WI38 (cell line): ENCODE measurements around the gene FBXO31.

Source experiments
- H3K4me3 ChIP-seq: 2 replicates; pipeline ENCODE4 v1.5.1; 2011; ENCODE audit warnings: low read depth, mild to moderate bottlenecking, control low read depth, low read length
- CTCF ChIP-seq: IDR thresholded peaks from 2 replicates; pipeline ENCODE4 v1.5.1; 2012; ENCODE audit warnings: low read depth, mild to moderate bottlenecking, control low read depth, low read length

FBXO31 gene

GRCh38 chr16:87356491-87356853 lies 27.1 kb downstream of the FBXO31 start:
- H3K4me3 ChIP-seq, result no peak overlapping the region
- no peak for TF ChIP-seq CTCF

- TF ChIP-seq CTCF, result no peak
- H3K4me3 ChIP-seq, result no peak overlapping the region
Measured at GRCh38 chr16:87353613-87354012, 30.0 kb downstream of the FBXO31 start.

- TF ChIP-seq CTCF, result no peak
- H3K4me3 ChIP-seq, result no peak overlapping the region
Measured at GRCh38 chr16:87352818-87353217, 30.8 kb downstream of the FBXO31 start.

DNA sequence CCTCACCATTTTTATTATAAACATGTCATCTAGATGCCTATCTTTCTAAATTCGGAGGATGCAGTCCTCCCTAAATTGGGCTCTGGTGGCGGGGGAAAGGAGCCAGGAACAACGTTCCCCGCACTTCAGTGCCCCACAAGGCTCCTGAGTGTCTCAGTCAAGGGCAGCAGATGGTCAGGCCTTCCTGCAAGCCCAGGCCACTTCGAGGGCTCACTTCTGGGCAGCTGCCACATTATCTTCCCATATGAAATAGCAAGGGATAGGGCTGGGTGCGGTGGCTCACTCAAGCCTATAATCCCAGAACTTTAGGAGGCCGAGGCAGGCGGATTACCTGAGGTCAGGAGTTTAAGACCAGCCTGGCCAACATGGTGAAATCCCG lies 32.3 kb downstream of the FBXO31 start:
- no peak overlapping the region for H3K4me3 ChIP-seq
- no peak for TF ChIP-seq CTCF

DNA sequence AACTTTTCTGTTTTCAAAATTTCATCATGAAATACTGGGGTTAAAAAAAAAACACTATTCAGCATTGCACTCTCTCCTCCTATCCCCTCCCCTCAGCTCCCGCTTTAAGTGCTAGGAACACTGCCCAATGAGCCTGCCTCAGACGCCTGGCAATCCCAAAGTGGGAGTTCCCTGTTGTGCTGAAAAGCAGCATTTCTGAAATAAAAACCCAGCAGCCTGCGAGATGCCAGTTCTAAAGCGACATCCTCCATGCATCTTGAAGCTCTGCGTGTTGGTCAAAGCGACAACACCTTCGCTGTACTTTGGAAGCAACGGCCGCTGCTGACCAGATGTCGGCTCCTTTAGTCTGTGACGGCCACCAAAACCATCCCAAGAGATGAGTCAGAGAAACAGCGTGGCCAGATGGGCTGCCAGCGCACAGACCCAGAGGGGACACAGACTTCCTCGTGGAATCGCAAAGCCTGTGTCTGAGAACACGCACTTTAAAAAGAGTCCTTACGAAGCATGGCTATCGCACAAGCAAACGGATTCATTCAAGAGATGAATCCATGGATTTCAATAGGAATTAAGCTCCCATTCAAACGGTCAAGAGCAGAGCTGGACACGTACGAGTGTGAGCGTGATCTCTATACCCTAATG lies 32.8 kb downstream of the FBXO31 start:
- H3K4me3 ChIP-seq, result no peak overlapping the region
- no peak for TF ChIP-seq CTCF

GRCh38 chr16:87350031-87350430 lies 33.5 kb downstream of the FBXO31 start:
- no peak overlapping the region for H3K4me3 ChIP-seq
- TF ChIP-seq CTCF, result no peak

GRCh38 chr16:87348616-87349157 lies 34.9 kb downstream of the FBXO31 start:
- no peak overlapping the region for H3K4me3 ChIP-seq
- TF ChIP-seq CTCF, result no peak
